Body of pancreas (tissue), 4 donors: ENCODE data around the gene ARHGAP15.

ENCODE experiments used
- POLR2A ChIP-seq, 3 donors: fragments of 450-650 bp; IDR thresholded peaks; one replicate each; pipeline ENCODE4 v1.6.1; 2016; ENCODE audit warnings: antibody characterized with exemption in 3 of 3, mild to moderate bottlenecking in 2 of 3
- TF ChIP-seq, protein P1 (sequence below), 7 experiments: fragments of 450-650 bp in 4 of 7; fragments of 200-600 bp in 3 of 7; sonication (generic) in 3 of 7; IDR thresholded peaks; one replicate each; pipeline ENCODE4 v1.5.1; 2016 to 2019; ENCODE audit warnings: antibody characterized with exemption in 7 of 7

DNA sequence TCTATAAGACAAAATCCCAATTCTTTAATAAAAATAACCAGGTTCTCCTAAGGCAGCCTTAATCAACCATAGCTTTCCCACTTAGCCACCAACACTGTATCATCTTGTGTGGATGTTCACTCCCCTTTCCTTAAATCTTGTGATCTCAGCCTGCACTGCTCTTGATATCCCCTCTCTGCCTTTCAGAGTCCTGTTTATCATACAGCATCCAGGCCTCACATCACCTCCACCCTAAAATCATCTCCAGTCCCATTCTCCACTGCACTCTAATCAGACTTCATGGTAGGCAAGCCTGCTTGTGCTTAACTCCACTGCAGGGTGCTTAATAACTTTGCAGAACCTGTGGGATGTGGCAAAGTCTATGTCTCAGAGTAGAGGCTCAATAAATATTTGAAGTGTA lies 18.8 kb downstream of the ARHGAP15 start:
- TF ChIP-seq POLR2A (IDR thresholded peaks at IDR 0.05): no peak
- TF ChIP-seq, protein P1, sequence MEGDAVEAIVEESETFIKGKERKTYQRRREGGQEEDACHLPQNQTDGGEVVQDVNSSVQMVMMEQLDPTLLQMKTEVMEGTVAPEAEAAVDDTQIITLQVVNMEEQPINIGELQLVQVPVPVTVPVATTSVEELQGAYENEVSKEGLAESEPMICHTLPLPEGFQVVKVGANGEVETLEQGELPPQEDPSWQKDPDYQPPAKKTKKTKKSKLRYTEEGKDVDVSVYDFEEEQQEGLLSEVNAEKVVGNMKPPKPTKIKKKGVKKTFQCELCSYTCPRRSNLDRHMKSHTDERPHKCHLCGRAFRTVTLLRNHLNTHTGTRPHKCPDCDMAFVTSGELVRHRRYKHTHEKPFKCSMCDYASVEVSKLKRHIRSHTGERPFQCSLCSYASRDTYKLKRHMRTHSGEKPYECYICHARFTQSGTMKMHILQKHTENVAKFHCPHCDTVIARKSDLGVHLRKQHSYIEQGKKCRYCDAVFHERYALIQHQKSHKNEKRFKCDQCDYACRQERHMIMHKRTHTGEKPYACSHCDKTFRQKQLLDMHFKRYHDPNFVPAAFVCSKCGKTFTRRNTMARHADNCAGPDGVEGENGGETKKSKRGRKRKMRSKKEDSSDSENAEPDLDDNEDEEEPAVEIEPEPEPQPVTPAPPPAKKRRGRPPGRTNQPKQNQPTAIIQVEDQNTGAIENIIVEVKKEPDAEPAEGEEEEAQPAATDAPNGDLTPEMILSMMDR (IDR thresholded peaks at IDR 0.05): no peak
